ENCODE results near the gene NOD2. TPM values are rescaled to one million over a fixed set of nuclear protein-coding genes. Genes with fewer than 3 reads are reported as not detected.

NOD2 gene
- total RNA-seq, 1 donor from 2014 or later, result not detected

- TF ChIP-seq EZH2 (IDR thresholded peaks at IDR 0.05; ENCODE audit: insufficient read depth, low read length), result no peak
- no peak for TF ChIP-seq CTCF (IDR thresholded peaks at IDR 0.05; ENCODE audit: insufficient read depth, low read depth, low read length)
- no peak overlapping the region for H3K27ac Mint-ChIP-seq (ENCODE audit: unreplicated experiment)
Observed at GRCh38 chr16:50668368-50669008, 24.9 kb upstream of the NOD2 start.

GRCh38 chr16:50669741-50670140, 23.7 kb upstream of the NOD2 start:
- no peak for DNase-seq (ENCODE audit: low read depth)
- H3K4me1 Mint-ChIP-seq (ENCODE audit: low read depth, unreplicated experiment), result peaks cover 5% of the 10 kb centered on the region
- Histone ChIP-seq H3K27ac (ENCODE audit: low read depth, low read length) (no peak overlapping the region), H3K4me1 (ENCODE audit: insufficient read depth, low read length) (no peaks in the 10 kb centered on the region), H3K79me2 (ENCODE audit: insufficient read depth, low read length) (no peaks in the 10 kb centered on the region), H3K4me2 (ENCODE audit: low read length) (no peak overlapping the region), H3K9me3 (ENCODE audit: insufficient read depth, low read depth, low read length) (peaks cover 12% of the 10 kb centered on the region), H2AFZ (ENCODE audit: low read depth, low read length) (no peak overlapping the region), H4K20me1 (ENCODE audit: insufficient read depth, low read length) (no peaks in the 10 kb centered on the region), H3K4me3 (ENCODE audit: insufficient read depth, low read depth, low read length) (no peak overlapping the region), H3K36me3 (ENCODE audit: insufficient read depth, low read length) (no peaks in the 10 kb centered on the region), H3K27me3 (ENCODE audit: insufficient read depth, low read length) (no peaks in the 10 kb centered on the region), H3K9ac (ENCODE audit: low read length) (no peak overlapping the region)
- TF ChIP-seq CTCF (IDR thresholded peaks at IDR 0.05; ENCODE audit: insufficient read depth, low read depth, low read length), result no peak
- no peak for TF ChIP-seq EZH2 (IDR thresholded peaks at IDR 0.05; ENCODE audit: insufficient read depth, low read length)
- H3K9me3 Mint-ChIP-seq (ENCODE audit: unreplicated experiment), result peaks cover 20% of the 10 kb centered on the region
- no peak overlapping the region for H3K27ac Mint-ChIP-seq (ENCODE audit: unreplicated experiment)
- peaks cover 3% of the 10 kb centered on the region for H3K27me3 Mint-ChIP-seq (ENCODE audit: low read depth, unreplicated experiment)
- FAIRE-seq, result no peak
- no peak overlapping the region for H3K4me3 Mint-ChIP-seq (ENCODE audit: unreplicated experiment)
- peaks cover 6% of the 10 kb centered on the region for H3K36me3 Mint-ChIP-seq (ENCODE audit: low read depth, unreplicated experiment)

More at GRCh38 chr16:50668368-50669008, 24.9 kb upstream of the NOD2 start:
- Histone ChIP-seq H3K4me1 (ENCODE audit: insufficient read depth, low read length) (no peaks in the 10 kb centered on the region), H3K27me3 (ENCODE audit: insufficient read depth, low read length) (no peaks in the 10 kb centered on the region), H3K9ac (ENCODE audit: low read length) (no peak overlapping the region), H3K79me2 (ENCODE audit: insufficient read depth, low read length) (no peaks in the 10 kb centered on the region), H3K4me3 (ENCODE audit: insufficient read depth, low read depth, low read length) (no peak overlapping the region), H3K36me3 (ENCODE audit: insufficient read depth, low read length) (no peaks in the 10 kb centered on the region), H4K20me1 (ENCODE audit: insufficient read depth, low read length) (no peaks in the 10 kb centered on the region), H3K27ac (ENCODE audit: low read depth, low read length) (no peak overlapping the region), H3K9me3 (ENCODE audit: insufficient read depth, low read depth, low read length) (peaks cover 12% of the 10 kb centered on the region), H2AFZ (ENCODE audit: low read depth, low read length) (no peak overlapping the region), H3K4me2 (ENCODE audit: low read length) (no peak overlapping the region)
- FAIRE-seq (no peak), DNase-seq (ENCODE audit: low read depth) (no peak)
- H3K9me3 Mint-ChIP-seq (ENCODE audit: unreplicated experiment), result peaks cover 17% of the 10 kb centered on the region
- H3K4me3 Mint-ChIP-seq (ENCODE audit: unreplicated experiment), result no peak overlapping the region
- peaks cover 3% of the 10 kb centered on the region for H3K27me3 Mint-ChIP-seq (ENCODE audit: low read depth, unreplicated experiment)
- H3K36me3 Mint-ChIP-seq (ENCODE audit: low read depth, unreplicated experiment), result peaks cover 6% of the 10 kb centered on the region
- H3K4me1 Mint-ChIP-seq (ENCODE audit: low read depth, unreplicated experiment), result peaks cover 5% of the 10 kb centered on the region

- H3K36me3 Mint-ChIP-seq (ENCODE audit: low read depth, unreplicated experiment), result peaks cover 6% of the 10 kb centered on the region
- H3K4me1 Mint-ChIP-seq (ENCODE audit: low read depth, unreplicated experiment), result peaks cover 5% of the 10 kb centered on the region
- H3K27ac ChIP-seq (ENCODE audit: low read depth, low read length), result no peak overlapping the region
- H2AFZ ChIP-seq (ENCODE audit: low read depth, low read length), result no peak overlapping the region
- no peaks in the 10 kb centered on the region for H3K4me1 ChIP-seq (ENCODE audit: insufficient read depth, low read length)
- no peak overlapping the region for H3K27ac Mint-ChIP-seq (ENCODE audit: unreplicated experiment)
- H3K4me2 ChIP-seq (ENCODE audit: low read length), result no peak overlapping the region
- H3K9ac ChIP-seq (ENCODE audit: low read length), result no peak overlapping the region
- no peaks in the 10 kb centered on the region for H3K27me3 ChIP-seq (ENCODE audit: insufficient read depth, low read length)
- H3K79me2 ChIP-seq (ENCODE audit: insufficient read depth, low read length), result no peaks in the 10 kb centered on the region
- H3K36me3 ChIP-seq (ENCODE audit: insufficient read depth, low read length), result no peaks in the 10 kb centered on the region
- DNase-seq (ENCODE audit: low read depth) (no peak), FAIRE-seq (no peak)
- peaks cover 21% of the 10 kb centered on the region for H3K9me3 Mint-ChIP-seq (ENCODE audit: unreplicated experiment)
- no peak overlapping the region for H3K4me3 Mint-ChIP-seq (ENCODE audit: unreplicated experiment)
- H4K20me1 ChIP-seq (ENCODE audit: insufficient read depth, low read length), result no peaks in the 10 kb centered on the region
- TF ChIP-seq CTCF (IDR thresholded peaks at IDR 0.05; ENCODE audit: insufficient read depth, low read depth, low read length), result no peak
- no peak for TF ChIP-seq EZH2 (IDR thresholded peaks at IDR 0.05; ENCODE audit: insufficient read depth, low read length)
- H3K27me3 Mint-ChIP-seq (ENCODE audit: low read depth, unreplicated experiment), result peaks cover 3% of the 10 kb centered on the region
- peaks cover 12% of the 10 kb centered on the region for H3K9me3 ChIP-seq (ENCODE audit: insufficient read depth, low read depth, low read length)
- H3K4me3 ChIP-seq (ENCODE audit: insufficient read depth, low read depth, low read length), result no peak overlapping the region
Observed at GRCh38 chr16:50670476-50670875, 22.9 kb upstream of the NOD2 start.

Data from astrocyte (in vitro differentiated cells and primary cell).